GM12878 (cell line): ENCODE results near the gene CDH16. TPM values are rescaled to one million over a fixed set of nuclear protein-coding genes. Genes with fewer than 3 reads are reported as not detected.

Experiments used
- ATAC-seq: fragments of 200-7000 bp; cut with Tn5 transposase; 3 replicates; pipeline ENCODE4 v1.9.1; 2020; ENCODE audit warnings: mild to moderate bottlenecking, moderate library complexity
- BruUV-seq: library from RNA; stranded (reverse); fragments of 400-500 nt; replicated peaks from 2 replicates; lab custom pipeline; 2021; lab: Mats Ljungman, UMichigan
- CTCF ChIA-PET: fragments of 300-600 bp; sonication (Branson Sonifier 250); formaldehyde crosslinking; extraction: SDS; loops from one replicate; lab custom pipeline; 2021; ENCODE audit warnings: inconsistent platforms; lab: Yijun Ruan, JAX
- POLR2A ChIA-PET: fragments of 350-600 bp; formaldehyde crosslinking; extraction: SDS; loops from one replicate; lab custom pipeline; 2021; ENCODE audit warnings: inconsistent platforms; lab: Charles Lee
- RAD21 ChIA-PET: fragments of 300-600 bp; sonication (Branson Sonifier 250); formaldehyde crosslinking; loops from one replicate; lab custom pipeline; 2023; ENCODE audit warnings: antibody characterized with exemption; ENCODE audit not compliant: unreplicated experiment; lab: Charles Lee
- SMC1A ChIA-PET: fragments of 300-600 bp; sonication (Branson Sonifier 250); formaldehyde crosslinking; loops from one replicate; lab custom pipeline; 2023; ENCODE audit not compliant: unreplicated experiment, uncharacterized antibody; lab: Charles Lee
- DNase-seq: peaks from one replicate; pipeline ENCODE4 v3.0.0-alpha.2; 2011; ENCODE audit warnings: low read depth, low spot score
- FAIRE-seq: peaks from 3 replicates; lab custom pipeline; 2011; peaks lifted over from hg19 to GRCh38; lab: Jason Lieb, UNC
- H2AFZ ChIP-seq: 2 replicates; pipeline ENCODE4 v1.6.0; 2011; ENCODE audit warnings: low read depth, low read length, control low read depth; ENCODE audit not compliant: control insufficient read depth
- H3K27ac ChIP-seq: 2 replicates; pipeline ENCODE4 v1.5.1; 2011; ENCODE audit warnings: control low read depth; ENCODE audit not compliant: control insufficient read depth, insufficient read depth
- H3K27me3 ChIP-seq, 2 experiments: replicated peaks in 1 of 2; 2 replicates each; pipeline versions ENCODE4 v1.6.0 to v1.6.1; 2011; ENCODE audit warnings: low read length in 1 of 2; ENCODE audit not compliant: control insufficient read depth in 2 of 2, insufficient read depth in 2 of 2
- H3K36me3 ChIP-seq, 2 experiments: 2 replicates each; pipeline ENCODE4 v1.5.1; 2011; ENCODE audit warnings: low read length in 1 of 2; ENCODE audit not compliant: control insufficient read depth in 2 of 2, insufficient read depth in 2 of 2
- H3K4me1 ChIP-seq: 2 replicates; pipeline ENCODE4 v1.6.1; 2011; ENCODE audit warnings: mild to moderate bottlenecking, low read length, moderate library complexity, mixed read lengths; ENCODE audit not compliant: control insufficient read depth, insufficient read depth
- H3K4me2 ChIP-seq: 2 replicates; pipeline ENCODE4 v1.6.0; 2011; ENCODE audit warnings: control low read depth; ENCODE audit not compliant: control insufficient read depth, insufficient read depth
- H3K4me3 ChIP-seq: fragments of 200-600 bp; sonication (generic); 2 replicates; pipeline ENCODE4 v1.5.1; 2016
- H3K79me2 ChIP-seq: 2 replicates; pipeline ENCODE4 v1.6.0; 2011; ENCODE audit warnings: low read length; ENCODE audit not compliant: control insufficient read depth, insufficient read depth
- H3K9ac ChIP-seq: 2 replicates; pipeline ENCODE4 v1.8.0; 2011; ENCODE audit warnings: low read length, control low read depth, mixed read lengths; ENCODE audit not compliant: control insufficient read depth, insufficient read depth
- H3K9me3 ChIP-seq: replicated peaks from 3 replicates; pipeline ENCODE4 v1.5.1; 2011; ENCODE audit warnings: mild to moderate bottlenecking, low read length; ENCODE audit not compliant: control insufficient read depth, insufficient read depth
- H4K20me1 ChIP-seq: 2 replicates; pipeline ENCODE4 v1.6.0; 2011; ENCODE audit not compliant: control insufficient read depth, insufficient read depth
- ASH2L ChIP-seq: fragments of 300-600, 200-600 bp; sonication (generic); IDR thresholded peaks from 2 replicates; pipeline ENCODE4 v1.6.1; 2017; ENCODE audit warnings: low read depth, mild to moderate bottlenecking, borderline replicate concordance
- ATF7 ChIP-seq: fragments of 450-650 bp; IDR thresholded peaks from 2 replicates; pipeline ENCODE4 v1.6.1; 2016; ENCODE audit warnings: low read depth, mild to moderate bottlenecking
- BMI1 ChIP-seq: fragments of 450-650 bp; IDR thresholded peaks from 2 replicates; pipeline ENCODE4 v1.6.1; 2016; ENCODE audit warnings: mild to moderate bottlenecking, moderate library complexity, borderline replicate concordance
- CEBPB ChIP-seq, 2 experiments: fragments of 150-350 bp in 1 of 2; IDR thresholded peaks; 2 replicates each; pipeline ENCODE4 v1.6.1; 2012 to 2014; ENCODE audit warnings: low read depth in 2 of 2, low read length in 2 of 2, borderline replicate concordance in 1 of 2, inconsistent platforms in 1 of 2
- E2F8 ChIP-seq: fragments of 450-650 bp; IDR thresholded peaks from 2 replicates; pipeline ENCODE4 v1.6.1; 2018; ENCODE audit warnings: mild to moderate bottlenecking, low read depth, moderate library complexity; ENCODE audit not compliant: partially characterized antibody
- EED ChIP-seq: sonication (generic); IDR thresholded peaks from 2 replicates; pipeline ENCODE4 v1.6.1; 2016; ENCODE audit warnings: antibody characterized with exemption, low read depth
- IRF5 ChIP-seq: fragments of 450-650 bp; IDR thresholded peaks from 2 replicates; pipeline ENCODE4 v1.6.1; 2017; ENCODE audit warnings: borderline replicate concordance
- MAX ChIP-seq: IDR thresholded peaks from 2 replicates; pipeline ENCODE4 v1.6.1; 2012; ENCODE audit warnings: low read depth, low read length, improper control_type of control experiment
- NFXL1 ChIP-seq: fragments of 450-650 bp; IDR thresholded peaks from 2 replicates; pipeline ENCODE4 v1.6.1; 2017; ENCODE audit warnings: antibody characterized with exemption, mild to moderate bottlenecking, borderline replicate concordance
- PKNOX1 ChIP-seq: fragments of 450-650 bp; IDR thresholded peaks from 2 replicates; pipeline ENCODE4 v1.6.1; 2016; ENCODE audit warnings: mild to moderate bottlenecking
- POU2F2 ChIP-seq: IDR thresholded peaks from 3 replicates; pipeline ENCODE4 v1.6.1; 2011; ENCODE audit warnings: low read depth, mild to moderate bottlenecking, low read length, borderline replicate concordance
- RCOR1 ChIP-seq: conservative IDR thresholded peaks from 2 replicates; pipeline ENCODE4 v1.6.1; 2012; ENCODE audit warnings: low read depth, low read length, improper control_type of control experiment
- SMAD5 ChIP-seq: IDR thresholded peaks from 2 replicates; pipeline ENCODE4 v1.6.1; 2016; ENCODE audit warnings: antibody characterized with exemption, low read depth
- SMARCA5 ChIP-seq: fragments of 450-650 bp; IDR thresholded peaks from 2 replicates; pipeline ENCODE4 v1.6.1; 2017; ENCODE audit warnings: mild to moderate bottlenecking
- STAT3 ChIP-seq: IDR thresholded peaks from 2 replicates; pipeline ENCODE4 v1.6.1; 2011; ENCODE audit warnings: low read depth, low read length, improper control_type of control experiment
- WGBS: methylation state at CpG from one replicate; pipeline ENCODE4 v1.1.6; 2016; ENCODE audit warnings: low lambda C conversion rate; ENCODE audit not compliant: insufficient replicate concordance, insufficient coverage; ENCODE audit errors: missing lambda C conversion rate; 5-methylcytosine and 5-hydroxymethylcytosine counted together
- in situ Hi-C: fragments of 300-500 bp; cut with MboI; formaldehyde crosslinking; loops from 9 replicates; pipeline ENCODE4 v1.14.3; 2018; ENCODE audit warnings: mixed read lengths
- intact Hi-C: fragments of 100-400 bp; cut with micrococcal nuclease; formaldehyde crosslinking; loops from one replicate; pipeline ENCODE4 v1.14.2; 2022; ENCODE audit not compliant: unreplicated experiment
- polyA plus RNA-seq, 11 experiments: library from polyadenylated mRNA; depleted of rRNA in 4 of 11; unstranded in 6 of 11; stranded (reverse) in 5 of 11; fragments of >200 nt; fragmentation: Nextera tagmentation in 4 of 11; fragmentation: Illumina TruSeq in 1 of 11; extraction: Ambion mirVana in 4 of 11; extraction: Trizol in 1 of 11; gene quantifications; 1 replicate in 1 of 11; 2 replicates in 10 of 11; pipeline versions ENCODE4 v1.2.1 to v1.2.3, GENCODE V29; 2011 to 2016; ENCODE audit warnings: inconsistent platforms in 2 of 11, missing spikeins in 2 of 11, low read depth in 1 of 11
- total RNA-seq, 4 experiments: library from RNA; depleted of rRNA in 3 of 4; stranded (reverse); fragments of >200 nt in 3 of 4; fragmentation: Illumina TruSeq in 1 of 4; extraction: Trizol in 1 of 4; gene quantifications; 2 replicates each; pipeline versions ENCODE4 v1.2.1 to v1.2.3, GENCODE V29; 2013 to 2021

CDH16 gene
- total and polyA plus RNA-seq, 10 of the 15 experiments (the other 5 are each of a cell fraction or from before 2014, with no cell fraction given), result 0.05 TPM; not detected in 9

GRCh38 chr16:66949472-66949871, 30.8 kb upstream of the CDH16 start:
- in situ Hi-C loops, result no loop called here
- ChIA-PET POLR2A (interaction anchor here (0.6 kb wide), 2 partner anchors 101 to 477 kb away, joined by 3 to 7 read pairs; no protein-coding TSS in a partner anchor), CTCF (interaction anchor here (1.1 to 1.5 kb wide), 2 partner anchors 11 to 27 kb away, joined by 4 to 5 read pairs; partner anchors contain the start of gene CES3), RAD21 (interaction anchor here (1.3 kb wide), 1 partner anchor 64 kb away, joined by 4 read pairs; no protein-coding TSS in a partner anchor), SMC1A (no interaction called here)
- Histone ChIP-seq H3K36me3 (no peaks in the 10 kb centered on the region), H3K9me3 (no peaks in the 10 kb centered on the region), H3K27me3 (no peaks in the 10 kb centered on the region), H3K4me3 (no peak overlapping the region), H3K4me2 (no peak overlapping the region), H3K79me2 (no peaks in the 10 kb centered on the region), H2AFZ (no peak overlapping the region), H3K4me1 (peaks cover 19% of the 10 kb centered on the region), H3K27ac (no peak overlapping the region), H4K20me1 (no peaks in the 10 kb centered on the region), H3K9ac (no peak overlapping the region)
- 95% methylated on average over 6 of the region's 6 CpGs for WGBS
- DNase-seq, result no peak
- no TSS peak for BruUV-seq
- intact Hi-C loops, result no loop called here
- FAIRE-seq, result no peak
- ATAC-seq, result no peak
- TF ChIP-seq SMARCA5, result no peak
- TF ChIP-seq NFXL1, result no peak
- no peak for TF ChIP-seq RCOR1
- no peak for TF ChIP-seq PKNOX1
- no peak for TF ChIP-seq STAT3
- TF ChIP-seq BMI1, result no peak
- no peak for TF ChIP-seq IRF5
- TF ChIP-seq SMAD5, result no peak
- no peak for TF ChIP-seq ASH2L
- no peak for TF ChIP-seq ATF7
- no peak for TF ChIP-seq MAX
- no peak for TF ChIP-seq E2F8
- no peak for TF ChIP-seq EED
- no peak for TF ChIP-seq CEBPB (IDR thresholded peaks at IDR 0.05; ENCODE audit: borderline replicate concordance in 1 of 2, low read depth in 2 of 2, low read length in 2 of 2)
- no peak for TF ChIP-seq POU2F2
